Ovary (tissue), 9 donors: ENCODE measurements around the gene RMND5B. TPM values are rescaled to one million over a fixed set of nuclear protein-coding genes. Genes with fewer than 3 reads are reported as not detected.

Experiments used
- DNase-seq, 5 donors: peaks; one replicate each; pipeline ENCODE4 v3.0.0-alpha.2; 2019 to 2020
- H3K27ac ChIP-seq, 2 donors: fragments of 200-600 bp; one replicate each; pipeline versions ENCODE4 v1.5.1 to v1.8.0; 2019 to 2022
- H3K27me3 ChIP-seq: fragments of 200-600 bp; one replicate; pipeline ENCODE4 v1.8.0; 2022
- H3K36me3 ChIP-seq: fragments of 200-600 bp; sonication (generic); one replicate; pipeline ENCODE4 v1.5.1; 2019
- H3K4me1 ChIP-seq: one replicate; pipeline ENCODE4 v1.8.1; 2013; ENCODE audit warnings: mild to moderate bottlenecking, moderate library complexity; ENCODE audit not compliant: insufficient read depth
- H3K4me3 ChIP-seq: fragments of 200-600 bp; sonication (generic); one replicate; pipeline ENCODE4 v1.5.1; 2017
- H3K9me3 ChIP-seq, 2 donors: fragments of 200-600 bp in 1 of 2; sonication (generic) in 1 of 2; one replicate each; pipeline versions ENCODE4 v1.5.1 to v1.8.1; 2013 to 2019; ENCODE audit warnings: mild to moderate bottlenecking in 1 of 2, moderate library complexity in 1 of 2
- CTCF ChIP-seq, 3 donors: fragments of 450-650 bp in 2 of 3; fragments of 200-600 bp in 1 of 3; IDR thresholded peaks; one replicate each; pipeline versions ENCODE4 v1.5.1 to v1.8.0; 2016 to 2022; ENCODE audit warnings: antibody characterized with exemption in 3 of 3, mild to moderate bottlenecking in 1 of 3
- EP300 ChIP-seq: sonication (generic); formaldehyde crosslinking; IDR thresholded peaks from one replicate; pipeline ENCODE4 v1.6.1; 2017; ENCODE audit warnings: antibody characterized with exemption
- POLR2A ChIP-seq: fragments of 450-650 bp; IDR thresholded peaks from one replicate; pipeline ENCODE4 v1.6.1; 2017; ENCODE audit warnings: antibody characterized with exemption, mild to moderate bottlenecking, moderate library complexity
- WGBS, 3 donors: extraction: QIAGEN DNeasy Blood & Tissue Kit in 1 of 3; methylation state at CpG; one replicate each; pipeline versions ENCODE4 v1.1.5 to v1.1.7; 2013 to 2017; 5-methylcytosine and 5-hydroxymethylcytosine counted together
- intact Hi-C, 4 donors: fragments of 100-400 bp; cut with DNase I; formaldehyde crosslinking; loops; one replicate each; pipeline versions ENCODE4 v1.11.0 to v1.15.1; 2022 to 2023
- polyA plus RNA-seq, 2 donors: library from polyadenylated mRNA; stranded (reverse); fragments of 200-250 nt in 1 of 2; fragments of 350-450 nt in 1 of 2; fragmentation: Illumina TruSeq in 1 of 2; extraction: RNeasy Lipid Tissue Mini Kit (QIAGEN cat#74804) in 1 of 2; gene quantifications; one replicate each; pipeline ENCODE4 v1.2.3, GENCODE V29; 2013 to 2014
- total RNA-seq, 7 donors: library from RNA; depleted of rRNA in 2 of 7; stranded (reverse); fragments of >200 nt in 2 of 7; fragmentation: NEBNext Ultra II Directional in 3 of 7; extraction: Animal tissue kit (Norgen Biotek cat#: 25700) in 3 of 7; gene quantifications; one replicate each; pipeline versions ENCODE4 v1.1.0 to v1.2.4, GENCODE V29; 2016 to 2023
- donor health status: DM: no; HTN: no; CAD: no; lungs with moderate emphysema.
- donor health status: DM: no; HTN: no; CAD: no.
- donor health status: Bipolar disorder and iron deficiency.
- donor health status: DM: yes; HTN: yes; CAD: no.
- donor health status: DM: no; HTN: no; CAD: no.
- donor health status: DM: yes; HTN: yes; CAD: no.

Gene RMND5B
- total and polyA plus RNA-seq, 9 donors: 13.8 to 43.2 (median 31.2) TPM

- H3K27me3 ChIP-seq: no peaks in the 10 kb centered on the region
- intact Hi-C loops: loop anchor here in 1 of 4 donors (10.0 kb wide), 1 partner anchor 289 kb away; no protein-coding TSS in a partner anchor
Measured at GRCh38 chr5:178115814-178116142, 15.0 kb upstream of the RMND5B start.

GRCh38 chr5:178116143-178116885 is 14.5 kb upstream of the RMND5B start:
- Histone ChIP-seq H3K27ac (no peak overlapping the region), H3K4me3 (no peak overlapping the region), H3K4me1 (no peaks in the 10 kb centered on the region), H3K36me3 (no peaks in the 10 kb centered on the region), H3K9me3 (no peaks in the 10 kb centered on the region), H3K27me3 (no peaks in the 10 kb centered on the region)
- TF ChIP-seq POLR2A (no peak), CTCF (IDR thresholded peaks at IDR 0.05) (no peak), EP300 (no peak)
- DNase-seq: no peak
- WGBS, 3 donors: 11 to 16% (median 12%) methylated on average over 21 to 22 of the region's 22 CpGs
- intact Hi-C loops: loop anchor here in 1 of 4 donors (10.0 kb wide), 1 partner anchor 288 kb away; no protein-coding TSS in a partner anchor

More at GRCh38 chr5:178115814-178116142, 15.0 kb upstream of the RMND5B start:
- DNase-seq: no peak
- H3K4me1 ChIP-seq: no peaks in the 10 kb centered on the region
- TF ChIP-seq EP300: no peak
- no peak for TF ChIP-seq POLR2A
- no peak for TF ChIP-seq CTCF (IDR thresholded peaks at IDR 0.05)
- 16 to 23% (median 19%) methylated on average over 7 of the region's 7 CpGs for WGBS, 3 donors
- no peak overlapping the region for H3K27ac ChIP-seq
- H3K36me3 ChIP-seq: no peaks in the 10 kb centered on the region
- H3K4me3 ChIP-seq: no peak overlapping the region
- H3K9me3 ChIP-seq: no peaks in the 10 kb centered on the region

GRCh38 chr5:178117923-178118701 is 12.7 kb upstream of the RMND5B start:
- Histone ChIP-seq H3K27me3 (no peaks in the 10 kb centered on the region), H3K9me3 (no peaks in the 10 kb centered on the region), H3K4me3 (no peak overlapping the region), H3K27ac (no peak overlapping the region), H3K36me3 (no peaks in the 10 kb centered on the region), H3K4me1 (peaks cover 2% of the 10 kb centered on the region)
- intact Hi-C loops: loop anchor here in 1 of 4 donors (10.0 kb wide), 1 partner anchor 287 kb away; no protein-coding TSS in a partner anchor
- no peak for TF ChIP-seq POLR2A
- DNase-seq: no peak
- 68 to 71% (median 70%) methylated on average over 15 to 18 of the region's 18 CpGs for WGBS, 3 donors

- no peaks in the 10 kb centered on the region for H3K9me3 ChIP-seq
- intact Hi-C loops: loop anchor here in 1 of 4 donors (10.0 kb wide), 1 partner anchor 285 kb away; no protein-coding TSS in a partner anchor
- no peak for DNase-seq
- no peak for TF ChIP-seq CTCF (IDR thresholded peaks at IDR 0.05)
- TF ChIP-seq POLR2A: no peak
- no peak for TF ChIP-seq EP300
- no peaks in the 10 kb centered on the region for H3K36me3 ChIP-seq
- H3K27me3 ChIP-seq: no peaks in the 10 kb centered on the region
- WGBS, 3 donors: 75 to 85% (median 75%) methylated on average over 27 of the region's 27 CpGs
- H3K4me1 ChIP-seq: peaks cover 2% of the 10 kb centered on the region
- H3K27ac ChIP-seq: no peak overlapping the region
- H3K4me3 ChIP-seq: no peak overlapping the region
Measured at GRCh38 chr5:178119915-178120606, 10.8 kb upstream of the RMND5B start.
